Measurements from ENCODE around the gene SMIM13.
A peak's percentile ranks its signal among the peaks of the same experiment; 100 is the strongest.

Gene SMIM13

DNA sequence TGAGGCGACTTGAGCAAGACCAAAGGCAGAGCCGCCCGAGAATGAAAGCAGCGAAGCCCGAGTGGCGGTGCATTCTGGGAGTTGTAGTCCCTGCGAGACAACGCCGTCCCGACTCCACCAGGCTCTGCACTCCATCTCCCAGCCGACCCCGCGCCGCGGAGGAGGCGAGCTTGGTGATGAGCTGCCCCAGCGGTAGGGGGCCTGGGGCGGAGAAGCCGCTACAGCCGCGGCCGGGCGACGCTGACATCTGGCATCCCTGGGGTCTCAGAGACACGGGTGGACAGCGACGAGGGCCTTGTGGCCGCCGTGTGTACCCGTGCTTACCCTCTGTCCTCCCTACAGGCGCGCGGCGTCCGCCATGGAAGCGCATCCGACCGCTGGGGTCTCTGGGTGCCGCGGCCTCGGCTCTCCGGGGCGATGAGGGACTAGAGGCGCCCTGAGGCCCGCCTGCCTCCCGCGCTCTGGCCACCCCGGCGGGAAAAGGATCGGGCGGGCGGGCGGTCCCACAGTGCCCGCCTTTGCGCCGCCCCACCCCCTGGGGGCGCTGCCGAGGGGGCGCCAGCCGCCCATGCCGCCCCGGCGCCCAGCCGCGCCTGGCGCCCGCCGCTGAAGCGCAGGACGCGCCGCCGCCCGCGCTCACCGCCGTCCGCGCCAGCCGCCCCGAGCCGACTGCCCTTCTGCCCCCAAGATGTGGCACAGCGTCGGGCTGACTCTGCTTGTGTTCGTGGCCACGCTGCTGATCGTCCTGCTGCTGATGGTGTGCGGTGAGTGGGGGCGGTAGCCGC is at the start of gene SMIM13:
SMIM13 (plus strand) TSS at position 209 of the 785 bp plus-strand sequence; CDS start at position 689, 480 bp downstream.
- DNase-seq (ENCODE audit: low read depth in 2 of 2): peak; percentile 92 to 93

DNA sequence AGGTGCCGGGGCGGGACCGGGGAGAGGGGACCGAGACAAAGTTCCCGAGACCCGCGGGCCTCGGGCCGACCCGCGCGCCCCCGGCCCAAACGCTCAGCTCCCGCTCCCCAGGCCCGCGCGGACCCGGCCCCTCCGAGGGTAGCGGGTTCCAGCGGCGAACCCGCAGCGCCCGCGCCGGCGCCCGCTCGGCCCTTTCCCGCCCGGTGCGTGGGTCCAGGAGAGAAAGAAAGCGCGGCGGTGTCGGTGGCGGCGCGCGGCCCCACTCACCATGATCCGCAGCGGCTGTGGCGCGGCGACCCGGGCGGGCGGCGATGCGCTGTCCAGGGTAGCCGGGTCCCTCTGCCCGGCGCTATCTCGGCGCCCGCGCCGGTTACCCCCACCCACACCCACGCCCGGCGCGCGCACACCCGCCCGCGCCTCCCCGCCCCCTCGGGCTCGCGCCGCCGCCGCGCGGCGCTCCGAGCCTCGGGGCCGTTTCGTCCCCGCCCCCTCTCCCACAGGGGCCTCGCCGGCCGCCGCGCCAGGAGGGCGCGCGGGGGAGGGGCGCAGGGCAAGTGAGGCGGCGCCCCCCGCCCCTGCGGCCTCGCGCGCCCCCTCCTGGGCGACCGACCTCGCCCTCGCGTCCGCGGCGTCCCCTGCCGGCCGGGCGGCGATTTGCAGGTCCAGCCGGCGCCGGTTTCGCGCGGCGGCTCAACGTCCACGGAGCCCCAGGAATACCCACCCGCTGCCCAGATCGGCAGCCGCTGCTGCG is 49.5 kb upstream of the SMIM13 start, which contains the start of gene ELOVL2:
ELOVL2 (minus strand) TSS at position 345 of the 751 bp plus-strand sequence; CDS start at position 270, 75 bp downstream.
- no peak for DNase-seq (ENCODE audit: low read depth in 2 of 2)

GRCh38 chr6:11044712-11045167 is 48.9 kb upstream of the SMIM13 start:
- DNase-seq (ENCODE audit: low read depth in 2 of 2): no peak

DNA sequence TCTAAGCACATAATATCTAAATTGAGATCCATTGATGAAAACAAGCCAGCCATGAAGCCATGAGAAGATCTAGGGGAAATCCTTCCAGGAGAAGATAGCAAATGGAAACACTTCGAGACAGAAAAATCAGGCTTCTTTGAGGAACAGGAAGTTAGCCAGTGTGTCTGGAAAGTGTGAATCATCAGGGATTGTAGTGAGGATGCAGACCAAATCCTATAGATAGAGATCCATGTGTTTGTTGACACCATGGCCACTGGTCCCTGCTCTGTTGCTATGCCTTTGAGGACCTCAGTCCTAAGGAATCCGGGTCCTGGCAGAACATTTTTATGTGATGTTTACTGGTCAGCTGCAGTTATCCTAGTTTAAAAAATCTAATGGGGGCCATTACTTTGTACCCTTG is 42.9 kb upstream of the SMIM13 start:
- no peak for DNase-seq (ENCODE audit: low read depth in 2 of 2)

GRCh38 chr6:11053307-11053706 is 40.3 kb upstream of the SMIM13 start:
- DNase-seq (ENCODE audit: low read depth in 2 of 2): no peak

- no peak for DNase-seq (ENCODE audit: low read depth in 2 of 2)
Observed at GRCh38 chr6:11054722-11055121, 38.9 kb upstream of the SMIM13 start.

DNA sequence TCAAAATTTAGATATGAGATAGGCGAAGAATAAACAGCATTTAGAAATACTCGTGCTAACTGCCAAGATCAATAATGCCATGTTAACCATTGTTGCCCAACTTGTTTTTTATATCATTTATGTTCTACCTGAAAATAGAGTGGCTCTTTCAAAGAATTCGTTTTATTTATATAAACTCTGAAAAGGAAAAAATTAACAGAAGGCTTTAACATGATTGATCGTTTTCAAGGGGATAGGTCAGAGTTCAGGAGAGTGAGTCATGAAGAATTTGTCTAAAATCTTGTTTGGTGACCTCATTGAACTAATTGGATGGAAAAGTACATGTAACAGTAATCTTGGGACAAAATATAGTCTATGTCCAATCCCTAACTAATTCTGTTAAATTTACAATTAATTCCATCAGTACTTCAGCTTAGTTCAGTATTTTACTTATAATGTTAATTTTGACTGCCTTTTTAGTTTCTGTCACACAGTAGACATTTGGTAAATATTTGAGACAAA is 38.5 kb upstream of the SMIM13 start:
- DNase-seq (ENCODE audit: low read depth in 2 of 2): no peak

DNA sequence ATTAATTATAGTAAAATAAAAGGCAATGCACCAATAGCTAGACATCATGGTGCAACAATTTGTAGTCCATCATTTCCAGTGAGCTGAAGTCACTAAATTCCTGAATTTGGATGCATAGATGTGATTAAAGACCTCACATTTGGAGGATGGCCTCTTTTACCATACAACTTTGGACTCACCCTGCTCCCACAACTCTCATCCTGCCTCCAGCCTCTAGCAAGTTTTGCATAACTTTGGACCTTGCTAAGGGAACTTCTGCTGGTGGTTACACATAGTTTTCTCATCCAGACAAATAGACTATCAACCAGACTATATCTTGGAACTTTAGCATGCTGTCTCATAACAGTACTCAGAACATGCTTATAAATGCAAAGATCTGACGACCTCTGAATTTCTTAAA is 36.8 kb upstream of the SMIM13 start:
- no peak for DNase-seq (ENCODE audit: low read depth in 2 of 2)

DNA sequence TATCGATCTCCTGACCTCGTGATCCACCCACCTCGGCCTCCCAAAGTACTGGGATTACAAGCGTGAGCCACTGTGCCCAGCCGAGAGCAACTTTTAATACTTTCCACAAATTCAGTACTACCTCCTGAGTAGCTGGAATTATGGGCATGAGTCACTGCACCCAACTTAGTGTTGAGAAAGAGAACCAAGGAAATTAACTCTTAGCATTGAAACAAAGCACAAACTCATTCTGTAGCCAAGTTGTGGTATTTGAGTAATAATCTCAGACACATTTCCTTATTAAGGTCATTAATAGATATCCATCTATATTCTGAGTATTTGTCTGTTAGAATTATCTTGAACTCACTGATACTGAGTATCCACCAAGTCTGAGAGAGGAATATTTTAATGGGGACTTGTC is 35.2 kb upstream of the SMIM13 start:
- DNase-seq (ENCODE audit: low read depth in 2 of 2): no peak

- no peak for DNase-seq (ENCODE audit: low read depth in 2 of 2)
Observed at GRCh38 chr6:11062083-11062482, 31.6 kb upstream of the SMIM13 start.

DNA sequence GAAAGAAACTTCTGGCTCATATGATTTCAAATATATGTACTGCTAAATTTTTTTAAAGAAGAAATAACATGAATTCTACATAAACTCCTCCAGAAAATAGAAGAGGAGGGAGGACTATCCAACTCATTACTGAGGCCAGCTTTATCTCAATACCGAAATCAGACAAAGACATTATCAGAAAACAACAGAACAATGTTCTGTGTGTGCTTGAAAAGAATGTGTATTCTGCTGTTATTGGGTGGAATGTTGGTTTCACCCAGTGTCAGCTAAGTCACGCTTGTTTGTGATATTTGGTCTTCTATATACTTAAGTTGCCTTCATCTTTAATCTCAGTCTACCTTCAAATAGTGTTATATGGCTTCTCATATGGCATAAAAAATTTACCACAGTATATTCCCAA is 30.9 kb upstream of the SMIM13 start:
- DNase-seq (ENCODE audit: low read depth in 2 of 2): no peak

DNA sequence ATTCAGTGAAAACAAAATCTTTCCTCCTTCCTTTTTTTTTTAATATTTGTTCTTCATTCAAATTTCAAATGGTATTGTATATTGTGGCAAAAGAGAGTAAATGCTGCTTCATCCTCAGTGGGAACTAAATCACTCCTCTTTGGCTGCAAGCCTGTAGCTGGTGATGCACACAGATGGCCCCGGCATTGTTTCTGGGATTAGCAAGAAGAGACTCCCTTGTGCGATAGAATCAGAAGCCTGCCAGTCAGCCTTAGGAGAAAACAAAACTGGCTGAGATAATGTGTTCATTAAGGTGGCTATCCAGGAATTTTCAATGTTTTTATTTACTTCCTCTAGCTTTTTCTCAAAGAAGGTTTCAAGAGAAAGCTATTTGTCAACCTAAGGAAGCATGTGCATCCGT is 28.8 kb upstream of the SMIM13 start:
- no peak for DNase-seq (ENCODE audit: low read depth in 2 of 2)

- DNase-seq (ENCODE audit: low read depth in 2 of 2): no peak
Observed at GRCh38 chr6:11065436-11066202, 28.0 kb upstream of the SMIM13 start.

GRCh38 chr6:11066505-11067347 is 26.9 kb upstream of the SMIM13 start:
- DNase-seq (ENCODE audit: low read depth in 2 of 2): no peak

GRCh38 chr6:11067348-11067747 is 26.3 kb upstream of the SMIM13 start:
- no peak for DNase-seq (ENCODE audit: low read depth in 2 of 2)

DNA sequence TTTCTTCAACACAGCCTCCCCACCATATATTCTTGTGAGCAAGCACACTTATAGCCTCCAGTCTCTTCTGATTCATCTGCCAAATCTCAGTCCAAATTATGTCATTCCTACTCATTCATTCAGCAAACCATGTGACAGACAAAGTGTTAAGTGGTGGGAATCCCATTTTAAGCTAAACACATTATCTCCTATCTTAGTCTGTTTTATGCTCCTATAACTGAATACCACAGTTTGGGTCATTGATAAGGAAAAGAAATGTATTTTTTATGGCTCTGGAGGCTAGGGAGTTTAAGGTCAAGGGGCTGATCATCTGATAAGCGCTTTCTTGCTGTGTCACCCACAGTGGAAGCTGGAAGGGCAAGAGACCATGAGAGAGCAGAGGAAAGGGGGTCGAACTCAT is 23.9 kb upstream of the SMIM13 start:
- no peak for DNase-seq (ENCODE audit: low read depth in 2 of 2)

GRCh38 chr6:11072101-11072500 is 21.5 kb upstream of the SMIM13 start:
- DNase-seq (ENCODE audit: low read depth in 2 of 2): no peak

DNA sequence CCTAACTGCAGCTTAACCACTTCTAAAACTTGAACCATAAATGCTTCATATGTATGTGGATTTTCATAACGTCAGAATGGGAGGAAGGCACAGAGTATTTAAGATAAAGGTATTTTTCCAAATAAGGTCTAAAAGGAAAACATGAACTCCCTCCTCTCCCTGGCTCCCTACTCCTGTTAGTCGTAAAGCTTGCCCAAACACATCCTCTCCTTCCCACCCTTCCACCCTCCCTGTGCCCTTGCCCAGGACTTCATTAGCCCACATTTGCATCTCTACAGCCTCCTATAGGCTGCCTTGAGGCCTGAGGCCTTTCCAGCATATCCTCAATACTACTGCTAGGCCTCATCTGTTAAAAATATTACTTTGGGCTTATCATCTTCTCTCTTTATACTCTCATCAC is 17.1 kb upstream of the SMIM13 start:
- no peak for DNase-seq (ENCODE audit: low read depth in 2 of 2)

DNA sequence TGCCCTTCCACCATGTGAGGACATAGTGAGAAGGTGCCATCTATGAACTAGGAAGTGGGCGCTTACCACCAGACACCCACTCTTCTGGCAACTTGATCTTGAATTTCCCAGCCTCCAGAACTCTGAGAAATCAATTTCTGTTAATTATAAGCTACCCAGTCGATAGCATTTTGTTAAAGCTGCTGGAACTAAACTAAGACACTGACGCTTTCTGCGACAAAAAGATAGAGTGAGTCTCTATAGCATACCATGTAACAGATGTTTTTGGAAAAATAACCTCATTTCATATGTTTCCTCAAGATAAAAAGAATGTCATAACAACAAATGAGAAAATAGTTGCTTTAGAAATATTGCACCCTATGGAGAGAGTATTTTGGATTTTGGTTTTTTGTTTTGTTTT is 15.4 kb upstream of the SMIM13 start:
- no peak for DNase-seq (ENCODE audit: low read depth in 2 of 2)

DNA sequence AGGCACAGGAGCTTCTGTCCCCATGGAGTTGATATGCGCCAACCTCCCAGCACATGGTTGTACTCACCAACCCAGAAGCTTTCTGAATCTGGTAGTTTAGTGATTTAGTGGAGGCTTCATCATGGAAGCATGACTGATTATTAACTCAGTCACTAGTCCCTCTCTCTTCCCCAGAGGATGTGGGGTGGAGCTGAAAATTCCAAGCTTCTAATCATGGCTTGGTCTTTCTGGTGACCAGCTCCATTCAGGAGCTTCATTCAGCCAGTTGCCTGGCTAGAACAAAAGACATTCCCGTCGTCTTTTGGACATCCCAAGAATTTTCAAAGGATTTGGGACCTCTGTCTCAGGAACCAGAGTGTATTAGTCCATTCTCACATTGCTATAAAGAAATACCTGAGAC is 13.3 kb upstream of the SMIM13 start:
- DNase-seq (ENCODE audit: low read depth in 2 of 2): no peak

DNA sequence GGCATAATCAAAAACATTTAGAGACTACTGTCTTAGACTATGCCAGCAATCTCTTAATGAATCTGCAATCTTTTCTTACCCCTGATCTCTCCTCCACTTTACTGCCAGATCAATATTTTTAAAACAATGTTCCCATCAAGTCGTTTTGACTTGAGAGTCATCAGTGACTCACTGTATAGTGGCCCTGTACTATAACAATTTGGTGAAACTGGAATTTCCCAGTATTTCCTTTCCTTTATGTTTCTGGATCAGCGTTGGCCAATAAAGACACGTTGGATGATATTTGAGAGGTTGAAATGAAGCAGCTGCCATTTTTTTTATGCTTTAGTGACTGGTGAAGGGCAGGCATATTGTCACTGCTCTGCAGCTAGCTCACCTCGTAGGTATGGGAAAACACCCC is 10.1 kb upstream of the SMIM13 start:
- DNase-seq (ENCODE audit: low read depth in 2 of 2): no peak

Measured in stimulated activated CD8-positive, alpha-beta memory T cell treated with anti-CD3 and anti-CD28 coated beads, Interleukin-15, amount 100 ng/mL, for 48 hours (primary cell).